Measurements from ENCODE around the gene SNAPC5. TPM values are rescaled to one million over a fixed set of nuclear protein-coding genes. Genes with fewer than 3 reads are reported as not detected.

SNAPC5 gene
- total RNA-seq, 1 donor from 2014 or later, result 12.7 TPM

DNA sequence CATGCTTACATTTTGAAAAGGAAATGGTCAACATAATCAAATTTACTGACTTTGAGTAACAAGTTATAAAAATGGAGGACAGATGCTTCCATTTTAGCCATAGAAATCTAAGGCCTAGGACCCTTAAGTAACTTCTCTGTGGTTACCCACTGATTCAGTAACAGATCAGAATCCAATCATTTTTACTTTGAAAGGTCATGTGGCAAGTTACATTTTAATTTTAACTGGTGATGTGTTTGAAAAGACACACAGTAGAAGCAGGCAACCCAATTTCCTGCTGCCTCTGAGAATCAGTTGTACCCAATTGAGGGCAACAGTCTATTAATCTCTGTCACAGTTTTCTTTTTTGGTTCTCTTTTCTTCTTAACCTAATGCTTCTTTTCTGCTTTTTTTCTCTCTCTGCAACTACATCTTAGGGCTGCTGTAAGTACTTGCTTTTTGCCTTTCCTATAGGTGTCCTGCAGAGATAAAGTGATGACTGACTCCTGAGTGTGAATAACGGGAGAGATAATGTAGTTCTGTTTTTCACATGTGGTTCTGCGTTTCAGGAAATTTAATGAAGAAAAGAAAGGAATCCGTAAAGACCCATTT lies 10.8 kb upstream of the SNAPC5 start:
- no peaks in the 10 kb centered on the region for H3K9me3 Mint-ChIP-seq (ENCODE audit: unreplicated experiment)
- H3K4me3 Mint-ChIP-seq (ENCODE audit: unreplicated experiment), result no peak overlapping the region
- H3K4me1 Mint-ChIP-seq (ENCODE audit: low read depth, unreplicated experiment), result peaks cover 2% of the 10 kb centered on the region
- Histone ChIP-seq H3K9ac (ENCODE audit: low read length) (no peak overlapping the region), H3K36me3 (ENCODE audit: insufficient read depth, low read length) (peaks cover 6% of the 10 kb centered on the region), H2AFZ (ENCODE audit: low read depth, low read length) (no peak overlapping the region), H3K4me1 (ENCODE audit: insufficient read depth, low read length) (peaks cover 3% of the 10 kb centered on the region), H3K4me3 (ENCODE audit: insufficient read depth, low read depth, low read length) (no peak overlapping the region), H3K27ac (ENCODE audit: low read depth, low read length) (no peak overlapping the region), H3K9me3 (ENCODE audit: insufficient read depth, low read depth, low read length) (no peaks in the 10 kb centered on the region), H4K20me1 (ENCODE audit: insufficient read depth, low read length) (peaks cover 10% of the 10 kb centered on the region), H3K4me2 (ENCODE audit: low read length) (no peak overlapping the region), H3K79me2 (ENCODE audit: insufficient read depth, low read length) (peaks cover 52% of the 10 kb centered on the region), H3K27me3 (ENCODE audit: insufficient read depth, low read length) (no peaks in the 10 kb centered on the region)
- H3K36me3 Mint-ChIP-seq (ENCODE audit: low read depth, unreplicated experiment), result no peaks in the 10 kb centered on the region
- no peaks in the 10 kb centered on the region for H3K27me3 Mint-ChIP-seq (ENCODE audit: low read depth, unreplicated experiment)
- H3K27ac Mint-ChIP-seq (ENCODE audit: unreplicated experiment), result no peak overlapping the region
- TF ChIP-seq EZH2 (IDR thresholded peaks at IDR 0.05; ENCODE audit: insufficient read depth, low read length), result no peak
- TF ChIP-seq, protein P1, sequence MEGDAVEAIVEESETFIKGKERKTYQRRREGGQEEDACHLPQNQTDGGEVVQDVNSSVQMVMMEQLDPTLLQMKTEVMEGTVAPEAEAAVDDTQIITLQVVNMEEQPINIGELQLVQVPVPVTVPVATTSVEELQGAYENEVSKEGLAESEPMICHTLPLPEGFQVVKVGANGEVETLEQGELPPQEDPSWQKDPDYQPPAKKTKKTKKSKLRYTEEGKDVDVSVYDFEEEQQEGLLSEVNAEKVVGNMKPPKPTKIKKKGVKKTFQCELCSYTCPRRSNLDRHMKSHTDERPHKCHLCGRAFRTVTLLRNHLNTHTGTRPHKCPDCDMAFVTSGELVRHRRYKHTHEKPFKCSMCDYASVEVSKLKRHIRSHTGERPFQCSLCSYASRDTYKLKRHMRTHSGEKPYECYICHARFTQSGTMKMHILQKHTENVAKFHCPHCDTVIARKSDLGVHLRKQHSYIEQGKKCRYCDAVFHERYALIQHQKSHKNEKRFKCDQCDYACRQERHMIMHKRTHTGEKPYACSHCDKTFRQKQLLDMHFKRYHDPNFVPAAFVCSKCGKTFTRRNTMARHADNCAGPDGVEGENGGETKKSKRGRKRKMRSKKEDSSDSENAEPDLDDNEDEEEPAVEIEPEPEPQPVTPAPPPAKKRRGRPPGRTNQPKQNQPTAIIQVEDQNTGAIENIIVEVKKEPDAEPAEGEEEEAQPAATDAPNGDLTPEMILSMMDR (IDR thresholded peaks at IDR 0.05; ENCODE audit: insufficient read depth, low read depth, low read length), result no peak
- DNase-seq (ENCODE audit: low read depth) (no peak), FAIRE-seq (no peak)

DNA sequence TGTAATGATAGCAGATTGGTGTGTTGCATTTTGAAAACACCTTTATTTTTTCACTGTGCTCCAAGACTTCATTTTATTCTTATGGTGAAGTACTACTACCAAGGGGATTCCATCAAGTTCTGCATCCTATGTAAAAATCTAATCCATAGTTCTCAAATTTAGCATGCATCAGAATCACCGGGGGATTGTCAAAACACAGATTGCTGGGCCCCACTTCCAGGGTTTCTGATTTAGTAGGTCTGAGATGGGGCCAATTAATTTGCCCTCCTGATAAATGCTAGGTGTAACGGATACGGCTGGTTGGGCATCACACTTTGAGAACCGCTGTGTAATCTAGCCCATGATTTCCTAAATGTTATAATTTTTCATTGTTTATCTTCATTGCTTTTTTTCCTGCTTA lies 8.3 kb upstream of the SNAPC5 start:
- Histone ChIP-seq H3K4me3 (ENCODE audit: insufficient read depth, low read depth, low read length) (peak overlapping the region; percentile 97), H4K20me1 (ENCODE audit: insufficient read depth, low read length) (peaks cover 35% of the 10 kb centered on the region), H3K27ac (ENCODE audit: low read depth, low read length) (peak overlapping the region; percentile 89), H3K27me3 (ENCODE audit: insufficient read depth, low read length) (no peaks in the 10 kb centered on the region), H2AFZ (ENCODE audit: low read depth, low read length) (peak overlapping the region; percentile 64), H3K79me2 (ENCODE audit: insufficient read depth, low read length) (peaks cover 78% of the 10 kb centered on the region), H3K4me2 (ENCODE audit: low read length) (peak overlapping the region; percentile 95), H3K9me3 (ENCODE audit: insufficient read depth, low read depth, low read length) (no peaks in the 10 kb centered on the region), H3K4me1 (ENCODE audit: insufficient read depth, low read length) (peaks cover 18% of the 10 kb centered on the region), H3K36me3 (ENCODE audit: insufficient read depth, low read length) (peaks cover 31% of the 10 kb centered on the region), H3K9ac (ENCODE audit: low read length) (peak overlapping the region; percentile 95)
- no peak for TF ChIP-seq EZH2 (IDR thresholded peaks at IDR 0.05; ENCODE audit: insufficient read depth, low read length)
- TF ChIP-seq, protein P1 (IDR thresholded peaks at IDR 0.05; ENCODE audit: insufficient read depth, low read depth, low read length), result no peak
- DNase-seq (ENCODE audit: low read depth) (no peak), FAIRE-seq (no peak)
- Mint-ChIP-seq H3K4me1 (ENCODE audit: low read depth, unreplicated experiment) (peaks cover 14% of the 10 kb centered on the region), H3K36me3 (ENCODE audit: low read depth, unreplicated experiment) (peaks cover 9% of the 10 kb centered on the region), H3K27me3 (ENCODE audit: low read depth, unreplicated experiment) (no peaks in the 10 kb centered on the region), H3K27ac (ENCODE audit: unreplicated experiment) (peak overlapping the region; percentile 100), H3K9me3 (ENCODE audit: unreplicated experiment) (no peaks in the 10 kb centered on the region), H3K4me3 (ENCODE audit: unreplicated experiment) (peak overlapping the region; percentile 97)

DNA sequence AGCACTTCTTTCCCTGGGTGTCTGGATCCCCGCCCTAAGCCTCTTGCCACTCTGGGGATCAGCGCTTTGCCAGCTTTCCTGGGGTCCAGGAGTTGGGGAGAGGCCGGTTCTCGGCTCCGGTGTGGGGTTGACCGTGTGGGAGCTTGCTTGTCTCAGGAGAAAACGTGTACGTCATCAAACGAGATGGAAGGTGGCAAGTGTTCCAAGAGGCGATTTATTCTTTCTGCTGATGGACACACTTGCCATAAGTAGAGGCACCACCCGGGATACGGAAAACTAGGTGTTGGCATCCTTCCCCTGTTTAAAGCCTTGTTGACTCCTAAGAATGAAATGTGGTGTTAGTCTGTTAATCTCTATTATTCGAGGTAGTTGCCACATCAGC lies 7.9 kb upstream of the SNAPC5 start:
- FAIRE-seq, result no peak
- H3K4me2 ChIP-seq (ENCODE audit: low read length), result peak overlapping the region; percentile 95
- no peaks in the 10 kb centered on the region for H3K27me3 ChIP-seq (ENCODE audit: insufficient read depth, low read length)
- H3K4me1 Mint-ChIP-seq (ENCODE audit: low read depth, unreplicated experiment), result peaks cover 18% of the 10 kb centered on the region
- H3K4me3 Mint-ChIP-seq (ENCODE audit: unreplicated experiment), result peak overlapping the region; percentile 97
- TF ChIP-seq, protein P1 (IDR thresholded peaks at IDR 0.05; ENCODE audit: insufficient read depth, low read depth, low read length), result no peak
- no peak for TF ChIP-seq EZH2 (IDR thresholded peaks at IDR 0.05; ENCODE audit: insufficient read depth, low read length)
- H3K9me3 ChIP-seq (ENCODE audit: insufficient read depth, low read depth, low read length), result no peaks in the 10 kb centered on the region
- peak overlapping the region; percentile 95 for H3K9ac ChIP-seq (ENCODE audit: low read length)
- H4K20me1 ChIP-seq (ENCODE audit: insufficient read depth, low read length), result peaks cover 39% of the 10 kb centered on the region
- peak overlapping the region; percentile 64 for H2AFZ ChIP-seq (ENCODE audit: low read depth, low read length)
- peak; percentile 55 for DNase-seq (ENCODE audit: low read depth)
- peaks cover 82% of the 10 kb centered on the region for H3K79me2 ChIP-seq (ENCODE audit: insufficient read depth, low read length)
- peak overlapping the region; percentile 100 for H3K27ac Mint-ChIP-seq (ENCODE audit: unreplicated experiment)
- peak overlapping the region; percentile 89 for H3K27ac ChIP-seq (ENCODE audit: low read depth, low read length)
- peak overlapping the region; percentile 97 for H3K4me3 ChIP-seq (ENCODE audit: insufficient read depth, low read depth, low read length)
- H3K9me3 Mint-ChIP-seq (ENCODE audit: unreplicated experiment), result no peaks in the 10 kb centered on the region
- H3K36me3 ChIP-seq (ENCODE audit: insufficient read depth, low read length), result peaks cover 32% of the 10 kb centered on the region
- H3K4me1 ChIP-seq (ENCODE audit: insufficient read depth, low read length), result peaks cover 18% of the 10 kb centered on the region
- no peaks in the 10 kb centered on the region for H3K27me3 Mint-ChIP-seq (ENCODE audit: low read depth, unreplicated experiment)
- H3K36me3 Mint-ChIP-seq (ENCODE audit: low read depth, unreplicated experiment), result peaks cover 10% of the 10 kb centered on the region
